MG63 (cell line): ENCODE results near the gene SLC25A38. TPM values are rescaled to one million over a fixed set of nuclear protein-coding genes. Genes with fewer than 3 reads are reported as not detected.

Experiments
- DNase-seq: peaks from one replicate; pipeline ENCODE4 v3.0.0-alpha.2; 2020
- H3K27me3 ChIP-seq: fragments of 250-450 bp; sonication (Bioruptor Pico); 2 replicates; pipeline ENCODE4 v1.5.1; 2020; ENCODE audit warnings: mild to moderate bottlenecking, moderate library complexity
- H3K36me3 ChIP-seq: fragments of 250-450 bp; sonication (Bioruptor Pico); 2 replicates; pipeline ENCODE4 v1.5.1; 2020; ENCODE audit warnings: mild to moderate bottlenecking, moderate library complexity
- H3K4me3 ChIP-seq: fragments of 250-450 bp; sonication (Bioruptor Pico); 2 replicates; pipeline ENCODE4 v1.5.1; 2020; ENCODE audit warnings: mild to moderate bottlenecking, moderate library complexity
- H3K9me3 ChIP-seq: fragments of 250-450 bp; sonication (Bioruptor Pico); 2 replicates; pipeline ENCODE4 v1.5.1; 2020; ENCODE audit warnings: mild to moderate bottlenecking, moderate library complexity
- total RNA-seq: library from RNA; depleted of rRNA; stranded (reverse); fragments of >200 nt; shearing (Covaris generic); gene quantifications from 2 replicates; pipeline ENCODE4 v1.2.3, GENCODE V29; 2014; ENCODE audit warnings: low replicate concordance; rRNA removed

The SLC25A38 gene
- total RNA-seq, 1 experiment from 2014 or later = 18.2 TPM

- H3K4me3 ChIP-seq = no peak overlapping the region
- no peaks in the 10 kb centered on the region for H3K36me3 ChIP-seq
- no peaks in the 10 kb centered on the region for H3K9me3 ChIP-seq
- no peaks in the 10 kb centered on the region for H3K27me3 ChIP-seq
- DNase-seq = no peak
These were observed 57.1 kb downstream of the SLC25A38 start for GRCh38 chr3:39440316-39440715.

DNA sequence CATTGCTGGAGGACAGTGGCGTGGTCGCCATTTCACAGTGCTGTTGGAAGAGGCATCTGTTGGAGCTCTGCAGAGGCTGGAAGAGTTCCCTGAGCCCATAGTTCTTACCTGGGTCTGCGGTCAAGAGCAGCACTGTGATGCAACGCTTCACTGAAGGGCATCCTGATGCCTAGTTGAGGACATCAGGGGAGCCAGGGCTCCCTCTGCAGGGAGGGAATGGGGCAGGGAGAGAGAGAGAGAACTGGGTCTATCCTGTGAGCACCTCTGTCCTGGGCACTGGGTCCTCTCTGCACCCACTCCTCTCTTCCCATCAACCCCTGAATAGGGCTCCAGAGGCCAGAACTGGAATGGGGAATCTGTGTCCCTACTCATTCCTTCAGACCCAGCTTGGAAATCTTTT, 60.4 kb downstream of the SLC25A38 start:
- DNase-seq = no peak
- Histone ChIP-seq H3K4me3 (no peak overlapping the region), H3K9me3 (no peaks in the 10 kb centered on the region), H3K36me3 (no peaks in the 10 kb centered on the region), H3K27me3 (no peaks in the 10 kb centered on the region)

- no peaks in the 10 kb centered on the region for H3K36me3 ChIP-seq
- no peaks in the 10 kb centered on the region for H3K27me3 ChIP-seq
- no peaks in the 10 kb centered on the region for H3K9me3 ChIP-seq
- no peak overlapping the region for H3K4me3 ChIP-seq
- no peak for DNase-seq
These were observed 62.8 kb downstream of the SLC25A38 start for GRCh38 chr3:39445927-39446326.

DNA sequence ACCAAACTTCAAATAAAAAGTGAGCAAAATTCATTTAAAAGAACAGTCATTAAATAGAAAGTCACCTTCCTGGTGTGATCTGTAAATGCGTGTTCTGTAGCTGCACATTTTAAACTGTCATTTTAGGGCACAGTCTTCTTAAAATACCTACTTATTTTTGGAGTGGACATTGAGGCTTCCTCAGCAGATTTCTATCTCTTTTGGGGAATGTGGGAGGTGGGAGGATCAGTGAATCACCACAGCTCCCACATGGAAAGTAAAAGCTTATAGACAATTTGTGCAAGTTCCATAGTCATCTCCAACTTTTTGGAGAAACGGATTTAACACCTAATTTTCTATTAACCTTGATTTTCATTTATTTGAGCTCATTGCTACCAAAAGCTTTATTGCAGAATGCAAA, 63.3 kb downstream of the SLC25A38 start:
- Histone ChIP-seq H3K36me3 (no peaks in the 10 kb centered on the region), H3K27me3 (no peaks in the 10 kb centered on the region), H3K9me3 (no peaks in the 10 kb centered on the region), H3K4me3 (no peak overlapping the region)
- no peak for DNase-seq

Other genes with a start within 250 kb of the SLC25A38 start
- gene CSRNP1, start 229.8 kb upstream of the SLC25A38 start, total RNA-seq = 8.4 TPM in 2 replicates
- gene XIRP1, start 190.8 kb upstream of the SLC25A38 start, total RNA-seq = not detected in 2 replicates
- gene CX3CR1, start 103.3 kb upstream of the SLC25A38 start, total RNA-seq = not detected in 2 replicates
- gene CCR8, start 53.7 kb upstream of the SLC25A38 start, total RNA-seq = not detected in 2 replicates
- 1,752 and 2,233 TPM in 2 replicates for gene RPSA, start 23.4 kb downstream of the SLC25A38 start, total RNA-seq
- not detected in 2 replicates for gene MOBP, start 84.3 kb downstream of the SLC25A38 start, total RNA-seq